ENCODE measurements around the gene ASB6.
"Not testable (repeated sequence)": the region's sequence is repeated elsewhere in the genome, so short reads cannot be mapped to it uniquely, and the experiment has no call there.

The ASB6 gene

GRCh38 chr9:129666575-129666974, 24.6 kb upstream of the ASB6 start:
- no peak for DNase-seq

GRCh38 chr9:129665814-129666520, 24.0 kb upstream of the ASB6 start:
- no peak for DNase-seq

GRCh38 chr9:129665389-129665775, 23.4 kb upstream of the ASB6 start, which contains the start of gene PRRX2:
Gene PRRX2, plus strand, starts transcription at chr9:129665647. Its CDS starts 221 bp downstream, at chr9:129665868.
- DNase-seq: peak; percentile 74

- DNase-seq: no peak
Observed at GRCh38 chr9:129664746-129665388, 22.9 kb upstream of the ASB6 start.

- not testable (repeated sequence) for DNase-seq
Observed at GRCh38 chr9:129662239-129662638, 20.3 kb upstream of the ASB6 start.

GRCh38 chr9:129661029-129661428, 19.1 kb upstream of the ASB6 start:
- DNase-seq: no peak

GRCh38 chr9:129656795-129657390, 14.9 kb upstream of the ASB6 start:
- DNase-seq: no peak

GRCh38 chr9:129655696-129656095, 13.7 kb upstream of the ASB6 start:
- DNase-seq: no peak

- no peak for DNase-seq
Observed at GRCh38 chr9:129655154-129655553, 13.2 kb upstream of the ASB6 start.

- no peak for DNase-seq
Observed at GRCh38 chr9:129654554-129655040, 12.6 kb upstream of the ASB6 start.

GRCh38 chr9:129653823-129654553, 12.0 kb upstream of the ASB6 start:
- DNase-seq: no peak

- no peak for DNase-seq
Observed at GRCh38 chr9:129650680-129651235, 8.8 kb upstream of the ASB6 start.

- DNase-seq: no peak
Observed at GRCh38 chr9:129649726-129650679, 8.1 kb upstream of the ASB6 start.

GRCh38 chr9:129648764-129649115, 6.8 kb upstream of the ASB6 start:
- no peak for DNase-seq

GRCh38 chr9:129648092-129648763, 6.3 kb upstream of the ASB6 start:
- DNase-seq: no peak

GRCh38 chr9:129647635-129648034, 5.7 kb upstream of the ASB6 start:
- no peak for DNase-seq

GRCh38 chr9:129646654-129647053, 4.7 kb upstream of the ASB6 start:
- DNase-seq: no peak

GRCh38 chr9:129646252-129646651, 4.3 kb upstream of the ASB6 start:
- no peak for DNase-seq

- DNase-seq: no peak
Observed at GRCh38 chr9:129644902-129645301, 3.0 kb upstream of the ASB6 start.

- DNase-seq: no peak
Observed at GRCh38 chr9:129644365-129644764, 2.4 kb upstream of the ASB6 start.

- DNase-seq: no peak
Observed at GRCh38 chr9:129643706-129644105, 1.8 kb upstream of the ASB6 start.

All from activated effector memory CD4-positive, alpha-beta T cell treated with anti-CD3 and anti-CD28 coated beads, Interleukin-2, amount 50 U/mL, for 16 hours (primary cell).